Measurements from ENCODE around the gene ADAMTS16.

The ADAMTS16 gene

GRCh38 chr5:5209089-5209488 lies 69.0 kb downstream of the ADAMTS16 start:
- no peak overlapping the region for H3K4me3 ChIP-seq (ENCODE audit: low read depth, low read length)
- no peak for TF ChIP-seq CTCF (IDR thresholded peaks at IDR 0.05; ENCODE audit: low read depth, low read length)

- no peak overlapping the region for H3K4me3 ChIP-seq (ENCODE audit: low read depth, low read length)
- TF ChIP-seq CTCF (IDR thresholded peaks at IDR 0.05; ENCODE audit: low read depth, low read length) = no peak
Observed at GRCh38 chr5:5209510-5210286, 69.6 kb downstream of the ADAMTS16 start.

GRCh38 chr5:5217371-5217770 lies 77.2 kb downstream of the ADAMTS16 start:
- no peak overlapping the region for H3K4me3 ChIP-seq (ENCODE audit: low read depth, low read length)

GRCh38 chr5:5218396-5218795 lies 78.3 kb downstream of the ADAMTS16 start:
- TF ChIP-seq CTCF (IDR thresholded peaks at IDR 0.05; ENCODE audit: low read depth, low read length) = no peak
- no peak overlapping the region for H3K4me3 ChIP-seq (ENCODE audit: low read depth, low read length)

More at GRCh38 chr5:5217371-5217770, 77.2 kb downstream of the ADAMTS16 start:
- no peak for TF ChIP-seq CTCF (IDR thresholded peaks at IDR 0.05; ENCODE audit: low read depth, low read length)

GRCh38 chr5:5219541-5219940 lies 79.4 kb downstream of the ADAMTS16 start:
- TF ChIP-seq CTCF (IDR thresholded peaks at IDR 0.05; ENCODE audit: low read depth, low read length) = no peak

GRCh38 chr5:5220901-5221631 lies 80.9 kb downstream of the ADAMTS16 start:
- no peak overlapping the region for H3K4me3 ChIP-seq (ENCODE audit: low read depth, low read length)
- no peak for TF ChIP-seq CTCF (IDR thresholded peaks at IDR 0.05; ENCODE audit: low read depth, low read length)

More at GRCh38 chr5:5219541-5219940, 79.4 kb downstream of the ADAMTS16 start:
- no peak overlapping the region for H3K4me3 ChIP-seq (ENCODE audit: low read depth, low read length)

GRCh38 chr5:5221724-5222123 lies 81.6 kb downstream of the ADAMTS16 start:
- TF ChIP-seq CTCF (IDR thresholded peaks at IDR 0.05; ENCODE audit: low read depth, low read length) = no peak
- H3K4me3 ChIP-seq (ENCODE audit: low read depth, low read length) = no peak overlapping the region

Data from WI38 (cell line).